NCI-H82 (cell line): ENCODE data around the gene AKR1C8.
"Not testable (repeated sequence)": the region's sequence is repeated elsewhere in the genome, so short reads cannot be mapped to it uniquely, and the experiment has no call there.

Source experiments
- DNase-seq: peaks from one replicate; lab custom pipeline; 2025; lab: John Stamatoyannopoulos, UW

AKR1C8 gene

DNA sequence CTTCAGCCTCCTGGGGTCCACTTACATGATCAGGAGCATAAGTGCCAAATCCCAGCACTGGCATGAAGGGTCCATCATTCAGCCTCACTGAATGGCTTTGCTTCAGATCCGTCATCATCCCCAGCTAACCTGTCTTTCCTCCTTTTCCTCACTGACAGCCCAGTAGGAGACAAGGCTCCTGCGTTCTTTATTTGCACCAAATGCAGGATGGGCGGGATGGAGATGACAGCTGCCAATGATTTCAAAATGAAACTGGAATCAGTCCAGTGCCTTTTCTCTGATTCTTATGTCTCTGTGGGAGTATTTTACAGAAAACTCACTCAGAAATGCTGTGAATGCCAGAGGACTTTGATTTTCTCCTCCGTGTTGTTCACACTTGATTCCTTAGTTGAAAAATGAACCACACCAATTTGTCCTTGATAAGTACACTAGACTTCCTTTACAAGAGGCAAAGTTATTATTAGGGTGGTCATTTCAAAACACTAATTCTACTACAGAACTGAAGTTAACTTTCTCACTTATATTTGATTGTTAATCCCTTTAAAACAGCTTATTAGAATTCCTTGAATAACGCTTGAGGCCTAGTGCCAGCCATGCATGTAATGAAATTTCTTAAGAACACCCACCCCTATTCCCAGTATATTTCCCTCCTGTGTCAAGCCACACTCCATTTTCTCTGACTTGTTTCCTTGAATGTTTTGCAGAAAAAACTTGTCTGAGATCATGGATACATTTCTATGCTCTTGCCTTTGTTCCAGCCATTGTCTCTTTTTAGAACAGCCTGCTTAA lies at the start of gene AKR1C8:
AKR1C8 (minus strand) TSS at position 164 of the 789 bp plus-strand sequence; CDS start at position 118, 46 bp downstream.
- DNase-seq = no peak

DNA sequence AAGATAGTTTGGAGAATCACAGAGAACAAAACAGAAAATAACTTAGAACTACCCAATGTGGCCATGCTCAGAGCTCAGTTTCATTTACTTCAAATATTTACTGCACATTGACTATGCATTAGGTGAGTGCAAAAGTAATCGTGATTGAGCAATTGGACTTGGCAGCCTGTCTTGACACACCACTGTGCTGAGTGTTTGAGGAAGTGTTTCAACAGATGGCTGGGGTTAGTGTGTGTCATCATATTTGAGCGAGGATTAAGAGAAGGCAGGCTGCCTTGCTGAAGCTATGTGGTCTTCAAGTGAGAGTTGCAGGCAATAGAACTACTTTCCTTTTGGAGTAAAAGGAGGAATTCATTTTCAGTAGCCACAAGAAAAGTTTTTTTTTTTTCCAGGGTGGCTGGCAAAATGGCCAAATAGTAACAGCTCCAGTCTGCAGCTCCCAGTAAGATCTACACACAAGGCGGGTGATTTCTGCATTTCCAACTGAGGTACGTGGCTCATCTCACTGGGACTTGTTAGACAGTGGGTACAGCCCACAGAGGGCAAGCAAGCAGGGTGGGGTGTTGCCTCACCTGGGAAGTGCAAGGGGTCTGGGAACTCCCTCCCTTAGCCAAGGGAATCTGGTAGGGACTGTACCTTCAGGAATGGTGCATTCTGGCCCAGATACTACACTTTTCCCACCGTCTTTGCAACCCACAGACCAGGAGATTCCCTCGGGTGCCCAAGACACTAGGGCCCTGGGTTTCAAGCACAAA lies 49.3 kb upstream of the AKR1C8 start:
- DNase-seq = peak; percentile 68

DNA sequence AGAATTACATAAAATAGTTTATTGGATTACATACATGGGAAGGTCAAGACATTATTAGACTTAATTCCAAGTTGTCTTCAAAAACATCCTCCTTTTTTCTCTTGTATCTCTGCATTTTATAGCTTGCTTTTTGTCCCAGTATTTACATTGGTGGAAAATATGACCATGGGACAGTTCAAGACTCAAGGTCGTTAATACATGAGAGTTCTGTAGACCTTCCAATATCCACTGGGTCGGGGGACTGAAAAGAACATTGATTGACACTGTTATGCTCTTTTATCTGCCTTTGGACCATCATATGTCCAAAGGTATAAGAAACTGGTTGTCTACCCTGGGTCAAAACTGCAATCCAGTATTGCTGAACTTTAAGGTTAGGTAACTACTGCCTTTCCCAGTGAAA lies 48.4 kb upstream of the AKR1C8 start:
- DNase-seq = no peak

DNA sequence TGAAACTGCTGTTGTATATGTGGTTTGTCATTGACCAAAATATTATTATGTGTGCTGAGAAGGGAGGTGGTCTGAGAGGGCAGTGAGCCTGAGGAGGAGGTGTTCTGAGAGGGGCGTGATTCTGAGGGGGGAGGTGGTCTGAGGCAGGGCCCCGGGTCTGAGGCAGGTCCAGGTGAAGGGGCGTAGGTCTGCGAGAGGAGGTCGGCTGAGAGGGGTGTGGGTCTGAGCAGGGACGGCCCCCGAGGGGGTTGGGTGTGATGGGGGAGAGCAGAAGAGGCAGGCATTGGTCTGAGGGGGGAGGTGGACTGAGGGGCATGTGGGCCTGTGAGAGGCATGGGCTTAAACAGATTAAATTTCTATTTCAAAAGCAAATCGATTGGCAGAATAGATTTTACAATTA lies 44.1 kb upstream of the AKR1C8 start:
- no peak for DNase-seq

DNA sequence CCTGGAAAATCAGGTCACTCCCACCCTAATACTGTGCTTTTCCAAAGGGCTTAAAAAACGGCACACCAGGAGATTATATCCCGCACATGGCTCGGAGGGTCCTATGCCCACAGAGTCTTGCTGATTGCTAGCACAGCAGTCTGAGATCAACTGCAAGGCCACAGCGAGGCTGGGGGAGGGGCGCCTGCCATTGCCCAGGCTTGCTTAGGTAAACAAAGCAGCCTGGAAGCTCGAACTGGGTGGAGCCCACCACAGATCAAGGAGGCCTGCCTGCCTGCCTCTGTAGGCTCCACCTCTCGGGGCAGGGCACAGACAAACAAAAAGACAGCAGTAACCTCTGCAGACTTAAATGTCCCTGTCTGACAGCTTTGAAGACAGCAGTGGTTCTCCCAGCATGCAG lies 38.0 kb upstream of the AKR1C8 start:
- not testable (repeated sequence) for DNase-seq

DNA sequence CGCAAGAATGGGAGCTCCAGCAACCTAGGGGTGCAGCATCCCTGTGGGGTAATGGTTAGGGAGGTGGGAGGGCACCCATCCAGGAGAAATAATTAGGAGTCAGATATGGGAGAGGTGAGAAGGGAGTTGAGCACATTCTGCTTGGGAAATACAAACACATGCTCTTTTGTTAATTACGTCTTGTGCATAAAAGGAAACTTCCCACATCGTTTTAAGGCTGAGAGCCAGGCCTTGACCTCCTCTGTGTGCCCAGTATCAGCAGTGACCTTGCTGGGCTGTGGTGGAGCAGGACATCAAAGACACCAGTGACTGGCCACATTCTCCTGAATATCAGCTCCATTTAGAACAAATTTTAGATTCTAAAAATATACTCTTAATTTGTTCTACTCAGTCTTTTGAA lies 34.3 kb upstream of the AKR1C8 start:
- DNase-seq = no peak

DNA sequence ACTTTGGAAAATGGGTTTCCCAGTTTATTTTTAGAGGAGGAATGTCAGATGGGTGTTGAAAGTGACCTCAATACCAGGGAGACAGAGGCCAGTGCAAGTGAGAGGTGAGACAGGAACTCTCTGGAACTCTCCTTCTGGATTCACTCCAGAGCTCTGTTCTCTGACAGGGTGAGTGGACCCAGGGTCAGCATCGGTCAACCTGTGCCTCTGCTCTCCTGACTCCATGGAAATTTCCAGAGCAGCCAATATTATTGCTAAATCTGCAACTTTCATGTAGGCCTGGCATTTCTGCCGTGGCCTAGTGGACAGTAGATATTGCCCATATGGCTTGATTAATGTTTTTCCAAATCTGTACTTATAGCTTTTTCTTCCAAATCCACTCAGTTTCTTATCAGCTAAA lies 31.9 kb upstream of the AKR1C8 start:
- no peak for DNase-seq

DNA sequence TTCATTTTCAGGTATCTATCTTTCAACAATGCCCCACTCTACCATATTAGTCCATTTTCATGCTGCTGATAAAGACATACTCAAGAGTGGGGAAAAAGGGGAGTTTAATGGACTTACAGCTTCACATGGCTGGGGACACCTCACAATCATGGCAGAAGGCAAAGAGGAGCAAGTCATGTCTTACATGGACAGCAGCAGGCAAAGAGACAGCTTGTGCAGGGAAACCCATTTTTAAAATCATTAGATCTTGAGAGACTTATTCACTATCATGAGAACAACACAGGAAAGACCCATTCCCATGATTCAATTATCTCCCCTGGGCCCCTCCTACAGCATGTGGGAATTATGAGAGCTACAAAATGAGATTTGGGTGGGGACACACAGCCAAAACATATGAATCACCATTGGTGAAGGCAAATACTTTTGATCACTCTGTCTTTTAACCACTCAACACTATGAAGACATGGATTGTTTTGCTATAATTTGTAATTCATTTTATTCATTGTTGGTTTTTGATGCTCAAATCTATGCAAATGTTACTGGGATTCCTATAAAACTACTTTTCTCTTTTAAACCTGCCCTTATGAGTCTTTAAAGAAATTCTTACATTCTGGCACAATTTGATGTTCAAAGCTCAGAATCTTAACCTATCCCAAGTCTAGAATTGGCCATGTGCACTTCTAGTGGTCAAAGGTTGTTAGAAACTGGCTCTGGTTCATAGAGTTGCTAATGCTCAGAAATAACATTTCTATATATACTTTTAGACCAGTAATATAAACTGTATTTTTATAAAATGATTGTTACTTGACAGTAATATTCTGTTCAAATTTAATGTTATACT lies 27.0 kb upstream of the AKR1C8 start:
- no peak for DNase-seq

DNA sequence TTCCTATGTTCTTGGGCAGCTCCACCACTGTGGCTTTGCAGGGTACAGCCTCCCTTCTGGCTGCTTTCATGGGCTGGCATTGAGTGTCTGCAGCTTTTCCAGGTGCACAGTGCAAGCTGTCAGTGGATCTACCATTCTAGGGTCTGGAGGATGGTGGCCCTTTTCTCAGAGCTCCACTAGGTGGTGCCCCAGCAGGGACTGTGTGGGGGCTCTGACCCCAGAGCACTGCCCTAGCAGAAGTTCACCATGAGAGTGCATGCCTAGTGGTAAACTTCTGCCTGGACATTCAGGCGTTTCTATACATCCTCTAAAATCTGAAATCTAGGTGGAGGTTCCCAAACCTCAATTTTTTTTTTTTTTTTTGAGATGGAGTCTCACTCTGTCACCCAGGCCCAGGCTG lies 25.3 kb upstream of the AKR1C8 start:
- not testable (repeated sequence) for DNase-seq

DNA sequence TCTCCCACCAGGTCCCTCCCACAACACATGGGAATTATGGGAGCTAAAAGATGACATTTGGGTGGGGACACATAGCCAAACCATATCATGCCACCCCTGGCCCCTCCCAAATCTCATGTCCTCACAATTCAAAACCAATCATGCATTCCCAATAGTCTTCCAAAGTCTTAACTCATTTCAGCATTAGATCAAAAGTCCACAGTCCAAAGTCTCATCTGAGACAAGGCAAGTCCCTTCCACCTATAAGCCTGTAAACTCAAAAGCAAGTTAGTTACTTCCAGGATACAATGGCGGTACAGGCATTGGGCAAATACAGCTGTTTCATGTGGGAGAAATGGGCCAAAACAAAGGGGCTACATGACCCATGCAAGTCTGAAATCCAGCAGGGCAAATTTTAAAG lies 24.8 kb upstream of the AKR1C8 start:
- not testable (repeated sequence) for DNase-seq

DNA sequence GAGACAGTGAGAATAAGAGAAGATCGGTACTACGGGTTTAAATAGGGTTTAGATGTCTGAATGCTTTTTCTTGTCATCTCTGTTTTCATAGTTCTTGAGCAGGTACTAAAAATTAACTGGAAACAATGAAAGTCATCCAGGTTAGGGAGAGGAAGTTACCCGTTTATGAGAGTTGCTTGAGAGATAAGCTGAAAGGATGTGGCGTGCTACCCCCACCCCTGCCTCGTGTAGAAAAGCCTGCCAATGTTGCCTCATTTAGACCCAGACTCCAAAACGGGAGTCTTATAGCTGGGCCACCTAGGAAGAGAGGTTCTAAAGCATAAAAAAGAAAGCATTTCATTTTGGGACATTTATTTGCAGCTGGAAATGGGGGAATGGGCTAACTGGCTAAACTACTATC lies 21.8 kb upstream of the AKR1C8 start:
- DNase-seq = no peak

DNA sequence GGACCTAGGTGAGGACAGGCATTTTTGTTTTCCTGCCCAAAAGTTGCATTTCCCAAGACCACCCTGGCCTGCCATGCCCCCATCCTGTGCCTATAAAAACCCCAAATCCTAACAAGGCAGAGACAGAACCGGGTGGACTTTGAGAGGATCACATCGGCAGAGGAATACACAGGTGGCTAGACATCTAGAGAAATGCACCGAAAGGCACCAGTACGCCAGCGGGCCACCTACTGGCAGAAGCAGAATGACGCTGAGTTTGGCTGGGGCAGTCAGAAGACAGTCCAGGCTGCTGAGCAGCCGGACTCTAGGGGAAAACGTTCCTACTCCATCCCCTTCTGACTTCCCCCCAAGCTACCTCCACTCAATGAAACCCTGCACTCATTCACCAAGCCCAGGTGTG lies 14.4 kb upstream of the AKR1C8 start:
- no peak for DNase-seq

DNA sequence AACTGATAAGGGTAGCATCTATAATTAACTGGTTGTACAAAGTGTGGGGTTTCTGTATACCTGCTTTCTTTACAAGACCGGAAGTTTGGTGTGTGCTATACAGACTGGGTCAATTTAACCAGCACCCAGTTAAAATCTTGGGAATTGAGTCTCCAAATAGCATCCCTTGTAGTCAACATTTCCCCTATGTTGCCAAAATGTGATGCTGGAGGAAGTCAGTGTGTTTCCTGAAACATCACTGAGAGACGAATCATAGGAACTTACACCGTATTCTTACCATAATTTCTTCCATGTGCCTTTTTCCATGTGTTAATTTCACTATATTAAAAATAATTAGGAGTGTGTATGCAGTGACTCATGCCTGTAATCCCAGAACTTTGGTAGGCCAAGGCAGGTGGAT lies 13.4 kb upstream of the AKR1C8 start:
- no peak for DNase-seq

DNA sequence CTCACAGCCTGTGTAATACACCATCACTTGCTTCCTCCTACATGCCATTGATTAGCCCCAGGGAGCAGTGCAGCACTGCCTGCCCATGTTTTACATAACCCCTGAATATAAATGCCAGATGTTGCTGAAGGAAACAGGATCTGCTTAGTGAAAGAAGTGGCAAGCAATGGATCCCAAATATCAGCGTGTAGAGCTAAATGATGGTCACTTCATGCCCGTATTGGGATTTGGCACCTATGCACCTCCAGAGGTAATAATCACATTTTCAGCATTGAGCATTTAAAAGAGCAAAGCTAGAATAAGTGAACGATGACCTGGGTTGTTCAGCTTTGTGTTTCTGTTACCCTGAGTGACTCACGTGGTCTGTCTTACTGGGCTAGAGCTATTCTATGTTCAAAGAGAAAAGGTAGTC lies 11.8 kb upstream of the AKR1C8 start, which contains the start of gene AKR1C4:
AKR1C4 (plus strand) TSS at position 136 of the 412 bp plus-strand sequence; CDS start at position 167, 31 bp downstream.
- no peak for DNase-seq

DNA sequence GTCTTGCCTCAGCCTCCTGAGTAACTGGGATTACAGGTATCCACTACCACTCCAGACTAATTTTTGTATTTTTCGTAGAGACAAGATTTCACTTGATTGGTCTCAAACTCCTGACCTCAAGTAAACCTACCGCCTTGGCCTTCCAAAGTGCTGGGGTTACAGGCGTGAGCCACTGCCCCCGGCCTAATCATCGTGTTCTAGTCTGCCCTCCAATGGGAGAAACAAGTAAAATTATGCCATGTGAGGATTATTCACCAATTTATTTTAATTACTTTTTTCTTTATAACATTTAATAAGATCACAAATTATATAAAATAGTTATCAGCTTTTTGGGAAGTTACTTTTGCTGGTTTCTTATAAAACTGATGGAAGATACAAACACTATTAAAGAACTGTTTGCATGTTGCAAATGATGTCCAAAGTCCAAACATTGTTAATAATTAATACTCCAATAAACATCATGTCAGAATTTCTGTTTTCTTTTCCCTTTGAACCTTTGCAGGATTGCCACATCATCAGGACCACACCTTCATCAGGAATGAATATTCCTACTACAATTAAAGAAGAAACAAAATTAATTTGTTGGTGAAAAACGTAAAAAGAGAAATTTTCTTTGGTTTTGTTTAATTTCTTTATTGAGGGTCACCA lies 10.9 kb upstream of the AKR1C8 start:
- DNase-seq = no peak

DNA sequence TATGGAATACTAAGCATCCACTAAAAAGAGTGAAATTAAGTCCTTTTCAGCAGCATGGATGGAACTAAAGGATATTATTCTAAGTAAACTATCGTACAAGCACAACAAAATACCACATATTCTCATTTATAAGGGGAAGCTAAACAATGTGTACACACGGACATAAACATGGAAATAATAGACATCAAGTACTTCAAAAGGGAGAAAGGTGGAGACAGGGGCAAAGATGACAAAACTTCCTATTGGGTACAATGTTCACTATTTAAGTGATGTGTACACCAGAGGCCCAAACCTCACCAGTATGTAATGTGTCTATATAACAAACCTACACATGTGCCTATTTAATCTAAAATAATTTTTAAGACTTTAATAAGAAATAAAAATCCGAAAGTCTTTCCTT lies 9.5 kb upstream of the AKR1C8 start:
- DNase-seq = no peak

DNA sequence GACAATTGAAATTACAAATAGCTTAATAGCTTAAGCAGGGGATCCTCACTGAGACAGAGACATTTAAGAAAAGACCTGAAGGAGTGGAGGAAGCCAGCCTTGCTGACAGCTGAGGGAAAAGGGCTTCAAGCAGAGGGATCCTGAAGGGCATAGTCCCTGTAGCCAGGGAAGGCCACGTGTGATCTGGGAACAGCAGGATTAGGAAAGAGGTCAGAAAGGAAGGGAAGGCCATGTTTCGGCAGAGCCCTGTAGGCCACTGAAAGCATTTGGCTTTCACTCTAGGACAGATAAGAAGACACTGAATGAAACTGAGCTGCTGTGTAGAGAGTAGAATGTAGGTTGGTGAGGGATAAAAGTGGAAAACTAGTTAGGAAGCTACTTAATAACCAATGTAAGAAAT lies 3.4 kb upstream of the AKR1C8 start:
- no peak for DNase-seq

DNA sequence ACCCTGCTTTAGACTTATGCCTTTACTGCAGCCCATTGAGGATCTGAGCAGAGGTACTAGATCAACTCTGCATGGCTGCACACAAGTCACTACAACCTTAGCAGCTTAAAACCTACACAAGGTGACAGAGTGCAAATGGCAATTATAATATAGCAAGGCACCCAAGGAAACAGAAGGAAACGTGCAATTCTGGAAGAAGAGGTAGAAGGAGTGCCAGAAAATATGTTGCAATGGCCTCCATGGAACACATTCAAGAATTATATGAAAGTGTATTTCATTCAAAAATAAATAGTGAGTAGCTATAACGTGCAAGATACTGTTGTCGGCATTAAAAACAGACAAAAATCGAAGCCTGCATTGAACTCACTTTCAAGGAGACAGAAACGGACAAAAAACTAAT lies 2.9 kb upstream of the AKR1C8 start:
- no peak for DNase-seq

DNA sequence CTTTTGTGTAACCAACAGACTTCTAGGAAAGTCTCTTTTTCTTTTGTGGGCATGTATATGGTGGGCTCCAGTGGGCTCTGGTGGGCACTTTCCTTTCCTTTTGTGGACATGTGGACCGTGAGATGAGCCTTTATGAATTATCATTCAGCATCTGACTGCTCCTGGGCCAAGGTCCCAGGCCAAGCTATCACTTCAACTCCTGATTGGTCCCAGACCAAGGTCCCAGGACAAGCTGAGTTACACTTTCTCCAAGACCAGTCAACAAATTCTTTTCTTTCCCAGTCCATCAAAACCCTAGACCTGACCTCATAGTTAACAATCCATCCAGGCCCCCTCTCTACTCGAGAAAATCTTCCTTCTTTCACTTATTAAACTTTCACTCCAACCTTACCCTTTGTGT lies 1.0 kb downstream of the AKR1C8 start:
- DNase-seq = no peak

DNA sequence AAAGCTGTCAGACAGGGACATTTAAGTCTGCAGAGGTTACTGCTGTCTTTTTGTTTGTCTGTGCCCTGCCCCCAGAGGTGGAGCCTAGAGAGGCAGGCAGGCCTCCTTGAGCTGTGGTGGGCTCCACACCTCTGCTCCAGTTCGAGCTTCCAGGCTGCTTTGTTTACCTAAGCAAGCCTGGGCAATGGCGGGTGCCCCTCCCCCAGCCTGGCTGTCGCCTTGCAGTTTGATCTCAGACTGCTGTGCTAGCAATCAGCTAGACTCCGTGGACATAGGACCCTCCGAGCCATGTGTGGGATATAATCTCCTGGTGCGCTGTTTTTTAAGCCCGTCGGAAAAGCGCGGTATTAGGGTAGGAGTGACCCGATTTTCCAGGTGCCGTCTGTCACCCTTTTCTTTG lies 4.4 kb downstream of the AKR1C8 start:
- DNase-seq = not testable (repeated sequence)

DNA sequence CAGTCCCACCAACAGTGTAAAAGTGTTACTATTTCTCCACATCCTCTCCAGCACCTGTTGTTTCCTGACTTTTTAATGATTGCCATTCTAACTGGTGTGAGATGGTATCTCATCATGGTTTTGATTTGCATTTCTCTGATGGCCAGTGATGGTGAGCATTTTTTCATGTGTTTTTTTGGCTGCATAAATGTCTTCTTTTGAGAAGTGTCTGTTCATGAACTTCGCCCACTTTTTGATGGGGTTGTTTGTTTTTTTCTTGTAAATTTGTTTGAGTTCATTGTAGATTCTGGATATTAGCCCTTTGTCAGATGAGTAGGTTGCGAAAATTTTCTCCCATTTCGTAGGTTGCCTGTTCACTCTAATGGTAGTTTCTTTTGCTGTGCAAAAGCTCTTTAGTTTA lies 9.4 kb downstream of the AKR1C8 start:
- not testable (repeated sequence) for DNase-seq

DNA sequence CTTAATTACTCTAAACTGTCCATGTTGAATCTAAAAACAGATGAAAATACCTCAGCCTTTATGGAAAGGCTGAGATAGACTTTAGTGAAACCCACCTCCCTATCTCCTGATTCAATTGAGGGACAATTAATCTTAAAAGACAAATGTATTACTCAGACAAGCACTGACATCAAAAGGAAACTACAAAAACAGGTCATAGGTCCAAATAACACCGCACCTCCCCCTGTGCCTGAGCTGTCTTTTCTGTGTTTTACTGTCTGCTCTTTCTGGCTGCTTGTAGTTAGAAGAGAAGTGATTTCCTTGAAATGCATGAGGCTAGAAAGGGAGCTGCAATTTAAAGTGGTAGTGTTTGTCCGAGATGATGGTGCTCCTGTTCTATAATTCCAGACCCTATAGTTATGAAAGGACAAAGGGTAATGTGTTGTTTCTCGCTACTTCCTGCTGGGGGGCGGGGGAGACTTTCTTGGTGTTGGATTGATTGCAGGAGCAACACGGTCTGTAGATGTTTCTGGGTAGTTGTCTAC lies 16.0 kb downstream of the AKR1C8 start:
- DNase-seq = no peak
